ENCODE measurements around the gene HOXB6.

- TF ChIP-seq EP300 (IDR thresholded peaks at IDR 0.05) (no peak), CTCF (IDR thresholded peaks at IDR 0.05) (no peak), POLR2AphosphoS5 (IDR thresholded peaks at IDR 0.05) (no peak)
These were observed 32.9 kb downstream of the HOXB6 start for GRCh38 chr17:48571826-48572417.

Data from upper lobe of left lung (tissue), 4 donors.